Gastroesophageal sphincter (tissue), 3 donors: Measurements from ENCODE around the gene SH3BP5.

ENCODE experiments used
- EP300 ChIP-seq: sonication (generic); formaldehyde crosslinking; IDR thresholded peaks from one replicate; pipeline ENCODE4 v1.6.1; 2017; ENCODE audit warnings: antibody characterized with exemption, mild to moderate bottlenecking
- POLR2A ChIP-seq, 2 donors: fragments of 450-650 bp; IDR thresholded peaks; one replicate each; pipeline ENCODE4 v1.6.1; 2017; ENCODE audit warnings: antibody characterized with exemption in 2 of 2, mild to moderate bottlenecking in 2 of 2, moderate library complexity in 1 of 2
- POLR2AphosphoS5 ChIP-seq: sonication (generic); formaldehyde crosslinking; IDR thresholded peaks from one replicate; pipeline ENCODE4 v1.6.1; 2017; ENCODE audit warnings: antibody characterized with exemption
- TF ChIP-seq, protein P1 (sequence below), 4 experiments: fragments of 200-600 bp in 2 of 4; fragments of 450-650 bp in 2 of 4; sonication (generic) in 1 of 4; IDR thresholded peaks; one replicate each; pipeline ENCODE4 v1.5.1; 2017 to 2019; ENCODE audit warnings: antibody characterized with exemption in 4 of 4, mild to moderate bottlenecking in 2 of 4, moderate library complexity in 2 of 4

- no peak for TF ChIP-seq POLR2A (IDR thresholded peaks at IDR 0.05)
- TF ChIP-seq POLR2AphosphoS5 = no peak
- TF ChIP-seq, protein P1, sequence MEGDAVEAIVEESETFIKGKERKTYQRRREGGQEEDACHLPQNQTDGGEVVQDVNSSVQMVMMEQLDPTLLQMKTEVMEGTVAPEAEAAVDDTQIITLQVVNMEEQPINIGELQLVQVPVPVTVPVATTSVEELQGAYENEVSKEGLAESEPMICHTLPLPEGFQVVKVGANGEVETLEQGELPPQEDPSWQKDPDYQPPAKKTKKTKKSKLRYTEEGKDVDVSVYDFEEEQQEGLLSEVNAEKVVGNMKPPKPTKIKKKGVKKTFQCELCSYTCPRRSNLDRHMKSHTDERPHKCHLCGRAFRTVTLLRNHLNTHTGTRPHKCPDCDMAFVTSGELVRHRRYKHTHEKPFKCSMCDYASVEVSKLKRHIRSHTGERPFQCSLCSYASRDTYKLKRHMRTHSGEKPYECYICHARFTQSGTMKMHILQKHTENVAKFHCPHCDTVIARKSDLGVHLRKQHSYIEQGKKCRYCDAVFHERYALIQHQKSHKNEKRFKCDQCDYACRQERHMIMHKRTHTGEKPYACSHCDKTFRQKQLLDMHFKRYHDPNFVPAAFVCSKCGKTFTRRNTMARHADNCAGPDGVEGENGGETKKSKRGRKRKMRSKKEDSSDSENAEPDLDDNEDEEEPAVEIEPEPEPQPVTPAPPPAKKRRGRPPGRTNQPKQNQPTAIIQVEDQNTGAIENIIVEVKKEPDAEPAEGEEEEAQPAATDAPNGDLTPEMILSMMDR (IDR thresholded peaks at IDR 0.05) = no peak
- TF ChIP-seq EP300 = no peak
Measured at GRCh38 chr3:15350141-15350540, 17.8 kb upstream of the SH3BP5 start.
